Measurements from ENCODE around the gene LTB.

Gene LTB

DNA sequence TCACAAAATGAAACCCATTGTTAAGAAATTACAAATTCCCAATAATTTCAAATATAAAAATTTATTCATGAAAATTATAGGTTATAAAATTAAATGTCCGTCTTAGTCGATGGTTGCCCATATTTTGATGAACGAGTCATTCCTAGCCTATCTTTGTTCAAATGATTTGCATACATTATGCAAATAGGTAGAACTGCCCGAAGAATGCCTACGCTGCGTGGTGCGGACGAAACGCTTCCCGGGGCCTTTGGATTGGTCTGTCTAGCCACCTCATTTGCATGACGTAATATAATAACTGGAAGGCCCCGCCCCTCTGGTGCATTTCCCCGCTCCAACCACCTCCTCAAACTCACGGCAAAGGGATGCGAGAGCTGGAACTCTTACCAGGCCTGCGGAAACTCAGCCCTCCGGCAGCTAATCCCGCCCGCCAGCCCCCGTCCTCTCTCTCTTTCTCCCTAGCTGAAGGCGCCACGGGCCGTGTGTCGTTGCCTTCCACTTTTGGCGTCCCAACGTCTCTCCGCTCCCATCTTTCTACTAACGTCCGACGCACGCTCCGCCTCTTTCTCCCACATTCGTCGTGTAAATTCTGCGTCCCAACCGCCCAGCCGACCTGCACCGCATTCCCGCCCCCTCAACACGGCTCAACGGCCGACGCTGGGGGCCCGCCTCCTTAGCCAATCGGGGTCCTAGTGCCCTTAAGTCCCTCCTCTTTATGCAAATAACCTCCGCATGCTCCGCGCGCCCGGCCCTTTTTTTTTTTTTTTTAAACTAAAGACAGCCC, 37.8 kb upstream of the LTB start:
- DNase-seq (ENCODE audit: extremely low spot score): peak; percentile 98
- TF ChIP-seq FOXA1 (IDR thresholded peaks at IDR 0.05) (no peak), ELF4 (IDR thresholded peaks at IDR 0.05) (no peak), ZNF384 (IDR thresholded peaks at IDR 0.05) (peak; percentile 97), L3MBTL2 (conservative IDR thresholded peaks at IDR 0.05) (peak; percentile 99), SUZ12 (IDR thresholded peaks at IDR 0.05) (no peak), HDGF (IDR thresholded peaks at IDR 0.05; ENCODE audit: borderline replicate concordance) (no peak), ARNT (IDR thresholded peaks at IDR 0.05) (no peak), SP1 (IDR thresholded peaks at IDR 0.05) (no peak), FOXM1 (IDR thresholded peaks at IDR 0.05; ENCODE audit: borderline replicate concordance) (no peak), CTBP1 (IDR thresholded peaks at IDR 0.05; ENCODE audit: borderline replicate concordance) (no peak), NFRKB (IDR thresholded peaks at IDR 0.05) (no peak)
- CTCF ChIA-PET: no interaction called here
- POLR2A ChIA-PET: interaction anchor here (1.0 to 3.3 kb wide), 3 partner anchors 33 to 79 kb away, joined by 5 to 24 read pairs (median 6); partner anchors contain the start of genes BAG6, C6orf47 and DDX39B

DNA sequence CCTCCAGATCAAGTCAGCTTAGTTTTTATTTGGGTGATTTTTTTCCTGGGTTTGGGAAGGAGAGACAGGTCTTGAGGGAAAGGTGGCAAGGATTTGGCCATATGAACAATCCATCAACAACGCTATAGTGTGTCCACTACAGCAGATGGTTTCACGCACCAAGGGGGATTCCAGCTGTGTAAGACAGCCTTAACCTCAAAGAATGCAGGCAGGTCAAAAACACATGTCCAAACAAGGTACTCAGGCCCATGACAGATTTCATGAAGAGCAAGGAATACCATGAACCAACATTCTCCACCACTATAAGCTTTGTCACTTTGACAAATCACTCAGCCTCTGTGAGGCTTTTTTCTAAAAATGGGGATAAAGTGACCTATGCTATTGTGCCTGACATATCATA, 34.8 kb upstream of the LTB start:
- POLR2A ChIA-PET: interaction anchor here (1.2 kb wide), 1 partner anchor 48 kb away, joined by 3 read pairs; the partner anchor contains the start of gene GPANK1
- CTCF ChIA-PET: interaction anchor here (1.3 to 1.5 kb wide), 2 partner anchors 16 to 18 kb away, joined by 3 read pairs; no protein-coding TSS in a partner anchor
- TF ChIP-seq SP1 (IDR thresholded peaks at IDR 0.05) (no peak), SUZ12 (IDR thresholded peaks at IDR 0.05) (no peak), ARNT (IDR thresholded peaks at IDR 0.05) (no peak), CTBP1 (IDR thresholded peaks at IDR 0.05; ENCODE audit: borderline replicate concordance) (no peak), ZNF384 (IDR thresholded peaks at IDR 0.05) (no peak)
- TF ChIP-seq, protein P1, sequence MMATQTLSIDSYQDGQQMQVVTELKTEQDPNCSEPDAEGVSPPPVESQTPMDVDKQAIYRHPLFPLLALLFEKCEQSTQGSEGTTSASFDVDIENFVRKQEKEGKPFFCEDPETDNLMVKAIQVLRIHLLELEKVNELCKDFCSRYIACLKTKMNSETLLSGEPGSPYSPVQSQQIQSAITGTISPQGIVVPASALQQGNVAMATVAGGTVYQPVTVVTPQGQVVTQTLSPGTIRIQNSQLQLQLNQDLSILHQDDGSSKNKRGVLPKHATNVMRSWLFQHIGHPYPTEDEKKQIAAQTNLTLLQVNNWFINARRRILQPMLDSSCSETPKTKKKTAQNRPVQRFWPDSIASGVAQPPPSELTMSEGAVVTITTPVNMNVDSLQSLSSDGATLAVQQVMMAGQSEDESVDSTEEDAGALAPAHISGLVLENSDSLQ (IDR thresholded peaks at IDR 0.05): no peak
- DNase-seq (ENCODE audit: extremely low spot score): no peak

DNA sequence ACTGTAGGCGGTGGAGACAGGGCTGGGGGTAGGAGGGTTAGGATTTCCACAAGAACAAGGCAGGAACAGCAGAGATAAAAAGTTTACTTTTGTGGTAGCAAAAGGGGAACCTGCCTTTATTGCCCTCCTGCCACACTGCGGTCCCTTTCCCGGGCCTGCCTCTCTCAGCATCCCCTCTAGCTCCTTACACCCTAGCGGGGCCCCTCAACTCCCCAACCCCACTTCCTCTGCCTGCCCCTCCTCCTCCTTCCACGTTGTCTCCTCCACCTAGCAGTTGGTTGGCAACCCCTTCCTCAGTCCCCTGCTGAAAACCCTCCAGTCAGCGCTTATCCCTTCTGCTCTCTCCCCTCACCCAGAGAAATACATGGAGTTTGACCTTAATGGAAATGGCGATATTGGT, 33.5 kb upstream of the LTB start:
- TF ChIP-seq CTBP1 (IDR thresholded peaks at IDR 0.05; ENCODE audit: borderline replicate concordance) (no peak), SUZ12 (IDR thresholded peaks at IDR 0.05) (no peak), L3MBTL2 (conservative IDR thresholded peaks at IDR 0.05) (no peak), NFRKB (IDR thresholded peaks at IDR 0.05) (no peak), TARDBP (IDR thresholded peaks at IDR 0.05) (no peak), ELF4 (IDR thresholded peaks at IDR 0.05) (no peak), FOXA1 (IDR thresholded peaks at IDR 0.05) (no peak), FOXM1 (IDR thresholded peaks at IDR 0.05; ENCODE audit: borderline replicate concordance) (no peak), HDGF (IDR thresholded peaks at IDR 0.05; ENCODE audit: borderline replicate concordance) (no peak), ARNT (IDR thresholded peaks at IDR 0.05) (no peak), ZNF384 (IDR thresholded peaks at IDR 0.05) (no peak), FOXK2 (IDR thresholded peaks at IDR 0.05) (no peak), LEF1 (IDR thresholded peaks at IDR 0.05; ENCODE audit: borderline replicate concordance) (no peak), SP1 (IDR thresholded peaks at IDR 0.05) (no peak), BHLHE40 (IDR thresholded peaks at IDR 0.05; ENCODE audit: borderline replicate concordance) (no peak)
- TF ChIP-seq, protein P1 (IDR thresholded peaks at IDR 0.05): no peak
- ChIA-PET CTCF (no interaction called here), POLR2A (interaction anchor here (1.0 to 2.0 kb wide), 3 partner anchors 37 to 49 kb away, joined by 3 to 6 read pairs (median 3); partner anchors contain the start of genes BAG6 and GPANK1)
- DNase-seq (ENCODE audit: extremely low spot score): no peak

DNA sequence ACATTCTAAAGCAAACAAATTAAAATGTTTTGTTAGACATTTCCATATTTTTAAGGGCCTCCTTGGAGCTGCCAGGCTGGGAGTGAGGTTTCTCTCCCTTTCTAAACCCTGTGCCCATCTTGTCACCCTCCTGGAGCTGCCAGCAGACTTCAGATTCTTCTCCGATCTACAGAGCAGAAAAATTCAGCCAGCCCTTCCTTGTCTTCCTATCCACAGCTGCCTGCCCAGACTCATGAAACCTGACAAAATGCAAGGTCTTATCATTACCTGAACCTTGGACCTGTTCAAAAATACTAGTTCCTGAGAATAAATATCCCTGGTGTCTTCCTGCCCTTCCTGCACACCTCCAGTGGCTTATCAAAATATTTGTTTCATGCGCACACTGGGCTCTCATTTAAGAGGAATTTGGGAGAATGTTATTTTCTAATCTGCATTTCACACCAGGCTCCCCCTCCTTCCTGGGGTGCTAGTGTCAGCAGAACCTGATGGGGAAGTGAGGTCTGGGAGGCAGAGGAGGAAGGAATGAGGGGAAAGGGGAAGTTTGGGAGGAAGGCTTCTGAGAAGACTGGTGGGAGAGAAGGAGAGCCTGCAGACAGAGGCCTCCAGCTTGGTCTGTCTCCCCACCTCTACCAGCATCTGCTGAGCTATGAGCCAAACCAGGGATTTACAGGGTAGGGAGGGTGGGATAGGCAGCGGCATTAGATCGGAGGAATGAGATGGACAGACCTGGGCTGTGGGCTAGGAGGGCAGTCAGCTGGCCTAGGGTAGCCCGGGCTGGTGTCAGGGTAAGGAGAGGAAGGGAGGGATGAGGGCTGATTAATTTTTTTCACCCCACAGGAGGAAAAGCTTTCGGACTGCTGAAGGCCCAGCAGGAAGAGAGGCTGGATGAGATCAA, 32.7 kb upstream of the LTB start, which contains the start of gene AIF1:
Gene AIF1, plus strand, starts transcription at position 551 of the 895 bp plus-strand sequence. Its CDS starts 96 bp downstream, at position 647.
- TF ChIP-seq NFRKB (IDR thresholded peaks at IDR 0.05) (no peak), FOXK2 (IDR thresholded peaks at IDR 0.05) (no peak), SUZ12 (IDR thresholded peaks at IDR 0.05) (no peak), BHLHE40 (IDR thresholded peaks at IDR 0.05; ENCODE audit: borderline replicate concordance) (no peak), FOXA1 (IDR thresholded peaks at IDR 0.05) (no peak), ARNT (IDR thresholded peaks at IDR 0.05) (no peak), L3MBTL2 (conservative IDR thresholded peaks at IDR 0.05) (no peak), FOXM1 (IDR thresholded peaks at IDR 0.05; ENCODE audit: borderline replicate concordance) (no peak), ELF4 (IDR thresholded peaks at IDR 0.05) (no peak), ZNF384 (IDR thresholded peaks at IDR 0.05) (no peak), TARDBP (IDR thresholded peaks at IDR 0.05) (no peak), HDGF (IDR thresholded peaks at IDR 0.05; ENCODE audit: borderline replicate concordance) (no peak), CTBP1 (IDR thresholded peaks at IDR 0.05; ENCODE audit: borderline replicate concordance) (no peak), LEF1 (IDR thresholded peaks at IDR 0.05; ENCODE audit: borderline replicate concordance) (no peak), SP1 (IDR thresholded peaks at IDR 0.05) (no peak)
- TF ChIP-seq, protein P1 (IDR thresholded peaks at IDR 0.05): no peak
- DNase-seq (ENCODE audit: extremely low spot score): no peak
- ChIA-PET CTCF (no interaction called here), POLR2A (interaction anchor here (1.0 to 2.0 kb wide), 2 partner anchors 38 to 50 kb away, joined by 3 to 6 read pairs; partner anchors contain the start of genes BAG6 and GPANK1)

DNA sequence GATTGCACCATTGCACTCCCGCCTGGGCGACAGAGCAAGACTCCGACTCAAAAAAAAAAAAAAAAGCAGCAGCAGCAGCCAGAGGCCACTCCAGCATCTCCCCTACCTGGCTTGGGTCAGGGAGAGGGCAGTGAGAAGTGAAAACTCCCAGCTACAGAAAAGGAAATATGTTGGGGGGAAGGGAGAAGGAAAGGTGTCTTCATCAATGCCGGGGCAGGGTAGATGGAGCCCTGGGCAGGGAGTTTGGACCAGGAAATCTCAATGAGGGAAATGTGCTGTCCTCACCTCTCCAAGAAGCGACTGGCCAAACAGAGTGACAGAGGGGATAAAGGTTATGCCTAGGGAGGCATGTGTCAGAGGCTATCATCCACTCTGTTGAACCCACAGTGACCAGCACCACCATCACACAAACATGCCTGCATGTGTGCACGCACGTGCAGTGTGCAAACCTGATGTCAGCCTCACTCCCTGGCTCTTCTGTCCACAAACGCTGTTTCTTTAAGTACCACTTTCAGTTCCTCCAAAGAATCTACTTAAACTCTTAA, 31.9 kb upstream of the LTB start:
- CTCF ChIA-PET: interaction anchor here (0.6 kb wide), 2 partner anchors 22 to 31 kb away, joined by 3 read pairs; no protein-coding TSS in a partner anchor
- TF ChIP-seq FOXK2 (IDR thresholded peaks at IDR 0.05): no peak
- TF ChIP-seq HDGF (IDR thresholded peaks at IDR 0.05; ENCODE audit: borderline replicate concordance): no peak
- TF ChIP-seq LEF1 (IDR thresholded peaks at IDR 0.05; ENCODE audit: borderline replicate concordance): no peak
- TF ChIP-seq, protein P1 (IDR thresholded peaks at IDR 0.05): no peak
- no peak for TF ChIP-seq ARNT (IDR thresholded peaks at IDR 0.05)
- TF ChIP-seq ZNF384 (IDR thresholded peaks at IDR 0.05): no peak
- TF ChIP-seq BHLHE40 (IDR thresholded peaks at IDR 0.05; ENCODE audit: borderline replicate concordance): no peak
- TF ChIP-seq FOXA1 (IDR thresholded peaks at IDR 0.05): no peak
- TF ChIP-seq SUZ12 (IDR thresholded peaks at IDR 0.05): no peak
- TF ChIP-seq CTBP1 (IDR thresholded peaks at IDR 0.05; ENCODE audit: borderline replicate concordance): no peak
- no peak for TF ChIP-seq FOXM1 (IDR thresholded peaks at IDR 0.05; ENCODE audit: borderline replicate concordance)
- no peak for TF ChIP-seq TARDBP (IDR thresholded peaks at IDR 0.05)
- no peak for TF ChIP-seq L3MBTL2 (conservative IDR thresholded peaks at IDR 0.05)
- TF ChIP-seq SP1 (IDR thresholded peaks at IDR 0.05): no peak
- no peak for TF ChIP-seq ELF4 (IDR thresholded peaks at IDR 0.05)
- no peak for TF ChIP-seq NFRKB (IDR thresholded peaks at IDR 0.05)
- DNase-seq (ENCODE audit: extremely low spot score): no peak
- POLR2A ChIA-PET: interaction anchor here (2.0 kb wide), 1 partner anchor 51 kb away, joined by 6 read pairs; the partner anchor contains the start of gene GPANK1
